Measurements from ENCODE around the gene FAXDC2. TPM values are rescaled to one million over a fixed set of nuclear protein-coding genes. Genes with fewer than 3 reads are reported as not detected.

The FAXDC2 gene
- total RNA-seq, 1 experiment from 2014 or later: 0.39 TPM

- DNase-seq (ENCODE audit: low read depth, low spot score) (no peak), ATAC-seq (no peak)
- intact Hi-C loops (cut with micrococcal nuclease; ENCODE audit: unreplicated experiment) (no loop called here), in situ Hi-C loops (cut with HindIII; ENCODE audit: low pct_unique_long_range_greater_than_20kb, low sequenced_read_pairs) (no loop called here)
- ChIA-PET CTCF (no interaction called here), POLR2A (no interaction called here)
- no peaks in the 10 kb centered on the region for H3K36me3 ChIP-seq (ENCODE audit: control insufficient read depth, insufficient read depth, low read length)
- H3K4me1 ChIP-seq (ENCODE audit: control insufficient read depth, insufficient read depth, low read length): peaks cover 40% of the 10 kb centered on the region
- BruUV-seq (replicated peaks): no TSS peak
- H3K9me3 ChIP-seq (ENCODE audit: control insufficient read depth, insufficient read depth, low read depth, low read length): no peaks in the 10 kb centered on the region
- H3K27me3 ChIP-seq (ENCODE audit: control insufficient read depth, insufficient read depth, low read length): no peaks in the 10 kb centered on the region
- H3K27ac ChIP-seq (ENCODE audit: low read length): no peak overlapping the region
- no peak for TF ChIP-seq CTCF (IDR thresholded peaks at IDR 0.05)
- no peak overlapping the region for H3K4me3 ChIP-seq (ENCODE audit: low read depth in 2 of 2, low read length in 2 of 2)
Observed at GRCh38 chr5:154776167-154776566, 74.2 kb downstream of the FAXDC2 start.

GRCh38 chr5:154773326-154773725, 77.1 kb downstream of the FAXDC2 start:
- H3K27me3 ChIP-seq (ENCODE audit: control insufficient read depth, insufficient read depth, low read length): no peaks in the 10 kb centered on the region
- TSS peak; percentile 47 for BruUV-seq (replicated peaks)
- POLR2A ChIA-PET: no interaction called here
- peaks cover 43% of the 10 kb centered on the region for H3K4me1 ChIP-seq (ENCODE audit: control insufficient read depth, insufficient read depth, low read length)
- CTCF ChIA-PET: no interaction called here
- H3K36me3 ChIP-seq (ENCODE audit: control insufficient read depth, insufficient read depth, low read length): no peaks in the 10 kb centered on the region
- H3K9me3 ChIP-seq (ENCODE audit: control insufficient read depth, insufficient read depth, low read depth, low read length): no peaks in the 10 kb centered on the region
- H3K27ac ChIP-seq (ENCODE audit: low read length): no peak overlapping the region
- ATAC-seq (no peak), DNase-seq (ENCODE audit: low read depth, low spot score) (no peak)
- in situ Hi-C loops (cut with HindIII; ENCODE audit: low pct_unique_long_range_greater_than_20kb, low sequenced_read_pairs) (no loop called here), intact Hi-C loops (cut with micrococcal nuclease; ENCODE audit: unreplicated experiment) (no loop called here)
- H3K4me3 ChIP-seq (ENCODE audit: low read depth in 2 of 2, low read length in 2 of 2): no peak overlapping the region
- TF ChIP-seq REST (IDR thresholded peaks at IDR 0.05; ENCODE audit: insufficient read depth in 1 of 2, low read depth in 2 of 2, low read length in 1 of 2) (no peak), CTCF (IDR thresholded peaks at IDR 0.05) (no peak), SIN3A (IDR thresholded peaks at IDR 0.05; ENCODE audit: borderline replicate concordance, insufficient read depth, low read depth, low read length) (no peak), TCF7L2 (IDR thresholded peaks at IDR 0.05; ENCODE audit: low read depth, low read length) (no peak), POLR2AphosphoS5 (IDR thresholded peaks at IDR 0.05; ENCODE audit: low read depth, low read length) (no peak)
